KMS-11 (cell line): ENCODE data around the gene PGAM2.

ENCODE experiments used
- H2AFZ ChIP-seq: fragments of 200-600 bp; sonication (generic); 2 replicates; pipeline ENCODE4 v1.6.1; 2016; ENCODE audit warnings: antibody characterized with exemption, mixed run types, low read depth
- H3K27ac ChIP-seq: fragments of 200-600 bp; sonication (generic); 2 replicates; pipeline ENCODE4 v1.6.1; 2016; ENCODE audit warnings: mild to moderate bottlenecking, mixed run types
- H3K27me3 ChIP-seq: fragments of 200-600 bp; sonication (generic); 2 replicates; pipeline ENCODE4 v1.6.1; 2017; ENCODE audit warnings: mild to moderate bottlenecking, low read depth, mixed run types, moderate library complexity; ENCODE audit not compliant: insufficient read depth
- H3K36me3 ChIP-seq: fragments of 200-600 bp; sonication (generic); 2 replicates; pipeline ENCODE4 v1.6.1; 2017; ENCODE audit warnings: mild to moderate bottlenecking, mixed run types; ENCODE audit not compliant: insufficient read depth
- H3K4me1 ChIP-seq: fragments of 200-600 bp; sonication (generic); 2 replicates; pipeline ENCODE4 v1.6.1; 2016; ENCODE audit warnings: mild to moderate bottlenecking, low read depth, mixed run types; ENCODE audit not compliant: poor library complexity, severe bottlenecking
- H3K4me2 ChIP-seq: fragments of 200-600 bp; sonication (generic); 2 replicates; pipeline ENCODE4 v1.7.0; 2016; ENCODE audit warnings: mild to moderate bottlenecking, mixed run types
- H3K4me3 ChIP-seq: fragments of 200-600 bp; sonication (generic); IDR thresholded peaks from 2 replicates; pipeline ENCODE4 v1.6.1; 2017; ENCODE audit warnings: low read depth, low read length, mixed read lengths; ENCODE audit not compliant: insufficient read depth
- H3K79me2 ChIP-seq: fragments of 200-600 bp; sonication (generic); 2 replicates; pipeline ENCODE4 v1.6.1; 2016; ENCODE audit warnings: low read depth, mixed run types; ENCODE audit not compliant: insufficient read depth
- H3K9ac ChIP-seq: fragments of 200-600 bp; sonication (generic); 2 replicates; pipeline ENCODE4 v1.6.1; 2016; ENCODE audit warnings: mild to moderate bottlenecking, mixed run types
- H4K20me1 ChIP-seq: fragments of 200-600 bp; sonication (generic); 2 replicates; pipeline ENCODE4 v1.6.1; 2016; ENCODE audit warnings: mild to moderate bottlenecking, mixed run types; ENCODE audit not compliant: insufficient read depth
- TF ChIP-seq, protein P1 (sequence below): fragments of 200-600 bp; sonication (generic); conservative IDR thresholded peaks from 2 replicates; pipeline ENCODE4 v1.6.1; 2017; ENCODE audit warnings: low read depth, mild to moderate bottlenecking, antibody characterized with exemption, low read length, moderate library complexity, mixed read lengths

Gene PGAM2

DNA sequence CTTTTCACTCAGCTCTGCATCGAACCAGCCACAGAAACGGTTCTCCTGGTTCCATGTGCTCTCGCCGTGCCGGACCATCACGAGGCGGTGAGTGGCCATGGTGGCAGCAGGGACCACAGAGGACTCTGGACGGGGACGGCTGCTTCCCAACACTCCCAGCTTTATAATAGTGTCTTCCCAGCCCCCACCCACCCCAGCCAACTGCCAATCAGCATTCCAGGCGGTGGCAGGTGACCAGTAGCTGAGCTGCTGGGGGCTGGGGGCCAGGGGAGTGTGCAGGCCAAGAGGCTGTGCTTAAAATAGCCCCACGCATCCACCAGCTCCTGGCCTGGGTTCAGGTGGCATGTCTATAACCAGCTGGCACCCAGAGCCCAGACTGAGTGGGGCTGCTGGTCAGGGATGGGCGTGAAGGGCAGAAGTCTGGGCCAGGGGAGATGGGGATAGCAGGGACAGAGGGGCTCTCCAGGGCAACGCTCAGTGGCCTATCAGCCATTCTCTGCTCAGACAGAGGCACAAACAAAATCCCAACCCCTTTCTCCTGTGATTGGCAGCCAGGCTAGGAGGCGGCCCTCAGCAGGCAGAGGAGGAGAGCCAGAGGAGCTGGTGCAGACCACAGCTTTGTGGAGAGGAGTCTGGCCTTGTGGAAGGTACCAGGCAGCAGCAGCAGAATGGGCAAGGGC, at the start of gene PGAM2:
PGAM2 (minus strand) TSS at position 137 of the 680 bp plus-strand sequence; CDS start at position 99, 38 bp downstream.
- no peak within 1 kb of the TSS for H3K27ac ChIP-seq

DNA sequence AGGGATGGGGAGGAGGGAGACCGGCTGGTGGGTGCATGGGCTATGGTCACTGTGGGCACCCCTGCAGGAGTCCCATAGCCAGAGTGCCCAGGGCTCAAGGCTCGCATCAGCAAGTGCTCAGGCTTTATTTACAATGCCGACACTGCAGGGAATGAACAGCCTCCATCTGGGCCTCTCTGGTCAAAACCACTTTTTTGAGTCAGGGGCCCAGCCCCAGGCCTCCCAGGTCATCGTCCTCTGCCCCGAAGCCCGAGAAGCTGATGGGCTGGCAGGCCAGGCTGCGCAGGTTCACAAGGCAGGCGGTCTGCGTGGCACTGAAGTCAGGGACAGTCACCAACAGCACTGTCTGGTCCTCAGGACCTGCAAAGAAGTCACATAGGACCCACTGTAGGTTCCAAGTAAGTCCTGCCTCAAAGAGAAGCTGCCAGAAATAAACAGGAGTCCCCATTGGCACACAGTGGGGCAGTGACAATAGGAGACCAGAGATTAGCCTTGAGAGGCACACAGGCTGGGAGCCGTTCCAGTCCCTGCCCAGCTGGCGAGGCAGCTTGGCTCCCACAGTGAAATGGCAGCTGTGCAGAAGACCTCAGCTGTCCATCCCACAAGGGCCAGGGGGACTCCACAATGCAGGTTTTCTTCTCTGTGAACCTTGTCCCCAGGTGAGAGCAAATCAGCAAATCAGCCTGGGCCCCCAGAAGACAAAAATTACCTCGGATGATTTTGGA, 49.4 kb upstream of the PGAM2 start:
- H4K20me1 ChIP-seq, result no peaks in the 10 kb centered on the region

More for the DNA sequence above, at the start of gene PGAM2:
- H3K4me1 ChIP-seq, result no peaks in the 10 kb centered on the region
- H3K4me2 ChIP-seq, result no peak within 1 kb of the TSS
- no peak within 1 kb of the TSS for H3K9ac ChIP-seq
- no peak within 1 kb of the TSS for H2AFZ ChIP-seq
- H4K20me1 ChIP-seq, result no peaks in the 10 kb centered on the region
- no peaks in the 10 kb centered on the region for H3K27me3 ChIP-seq
- H3K79me2 ChIP-seq, result no peaks in the 10 kb centered on the region
- peaks cover 2% of the 10 kb centered on the region; the same call in 1 of the 2 replicates for H3K36me3 ChIP-seq
- H3K4me3 ChIP-seq, result no peak within 1 kb of the TSS
- TF ChIP-seq, protein P1, sequence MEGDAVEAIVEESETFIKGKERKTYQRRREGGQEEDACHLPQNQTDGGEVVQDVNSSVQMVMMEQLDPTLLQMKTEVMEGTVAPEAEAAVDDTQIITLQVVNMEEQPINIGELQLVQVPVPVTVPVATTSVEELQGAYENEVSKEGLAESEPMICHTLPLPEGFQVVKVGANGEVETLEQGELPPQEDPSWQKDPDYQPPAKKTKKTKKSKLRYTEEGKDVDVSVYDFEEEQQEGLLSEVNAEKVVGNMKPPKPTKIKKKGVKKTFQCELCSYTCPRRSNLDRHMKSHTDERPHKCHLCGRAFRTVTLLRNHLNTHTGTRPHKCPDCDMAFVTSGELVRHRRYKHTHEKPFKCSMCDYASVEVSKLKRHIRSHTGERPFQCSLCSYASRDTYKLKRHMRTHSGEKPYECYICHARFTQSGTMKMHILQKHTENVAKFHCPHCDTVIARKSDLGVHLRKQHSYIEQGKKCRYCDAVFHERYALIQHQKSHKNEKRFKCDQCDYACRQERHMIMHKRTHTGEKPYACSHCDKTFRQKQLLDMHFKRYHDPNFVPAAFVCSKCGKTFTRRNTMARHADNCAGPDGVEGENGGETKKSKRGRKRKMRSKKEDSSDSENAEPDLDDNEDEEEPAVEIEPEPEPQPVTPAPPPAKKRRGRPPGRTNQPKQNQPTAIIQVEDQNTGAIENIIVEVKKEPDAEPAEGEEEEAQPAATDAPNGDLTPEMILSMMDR, result no peak

DNA sequence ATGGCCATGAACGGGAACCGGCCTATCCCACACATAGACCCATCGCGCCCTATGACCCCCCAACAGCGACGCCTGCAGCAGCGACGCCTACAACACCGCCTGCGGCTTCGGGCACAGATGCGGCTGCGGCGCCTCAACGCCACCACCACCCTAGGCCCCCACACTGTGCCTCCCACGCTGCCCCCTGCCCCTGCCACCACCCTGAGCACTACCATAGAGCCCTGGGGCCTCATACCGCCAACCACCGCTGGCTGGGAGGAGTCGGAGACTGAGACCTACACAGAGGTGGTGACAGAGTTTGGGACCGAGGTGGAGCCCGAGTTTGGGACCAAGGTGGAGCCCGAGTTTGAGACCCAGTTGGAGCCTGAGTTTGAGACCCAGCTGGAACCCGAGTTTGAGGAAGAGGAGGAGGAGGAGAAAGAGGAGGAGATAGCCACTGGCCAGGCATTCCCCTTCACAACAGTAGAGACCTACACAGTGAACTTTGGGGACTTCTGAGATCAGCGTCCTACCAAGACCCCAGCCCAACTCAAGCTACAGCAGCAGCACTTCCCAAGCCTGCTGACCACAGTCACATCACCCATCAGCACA, 48.5 kb upstream of the PGAM2 start:
- no peaks in the 10 kb centered on the region for H3K36me3 ChIP-seq

More for the DNA sequence above, 49.4 kb upstream of the PGAM2 start:
- Histone ChIP-seq H2AFZ (no peak overlapping the region), H3K79me2 (no peaks in the 10 kb centered on the region), H3K4me2 (no peak overlapping the region), H3K4me1 (no peaks in the 10 kb centered on the region), H3K9ac (no peak overlapping the region), H3K36me3 (no peaks in the 10 kb centered on the region), H3K4me3 (no peak overlapping the region), H3K27ac (no peak overlapping the region), H3K27me3 (no peaks in the 10 kb centered on the region)
- TF ChIP-seq, protein P1, result no peak

DNA sequence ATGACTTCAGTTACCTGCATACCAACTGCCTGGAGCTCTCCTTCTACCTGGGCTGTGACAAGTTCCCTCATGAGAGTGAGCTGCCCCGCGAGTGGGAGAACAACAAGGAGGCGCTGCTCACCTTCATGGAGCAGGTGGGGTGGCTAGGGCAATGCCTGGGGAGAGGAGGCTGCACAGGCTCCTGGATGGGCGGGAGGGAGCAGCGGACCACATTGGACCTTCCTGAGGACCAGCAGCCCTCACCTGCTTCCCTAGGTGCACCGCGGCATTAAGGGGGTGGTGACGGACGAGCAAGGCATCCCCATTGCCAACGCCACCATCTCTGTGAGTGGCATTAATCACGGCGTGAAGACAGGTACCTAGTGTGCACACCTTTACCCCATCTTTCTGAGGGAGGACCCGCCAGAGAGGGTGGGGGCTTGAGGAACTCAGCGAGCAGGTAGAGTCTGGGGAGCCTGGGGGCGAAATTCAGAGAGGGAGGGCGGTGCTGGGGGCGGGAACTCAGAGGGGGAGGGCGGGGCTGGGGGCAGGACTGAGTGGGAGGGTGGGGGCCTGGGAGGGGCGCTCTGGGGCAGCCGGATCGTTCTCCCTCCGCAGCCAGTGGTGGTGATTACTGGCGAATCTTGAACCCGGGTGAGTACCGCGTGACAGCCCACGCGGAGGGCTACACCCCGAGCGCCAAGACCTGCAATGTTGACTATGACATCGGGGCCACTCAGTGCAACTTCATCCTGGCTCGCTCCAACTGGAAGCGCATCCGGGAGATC, 47.8 kb upstream of the PGAM2 start:
- Histone ChIP-seq H3K4me2 (no peak overlapping the region), H3K27ac (no peak overlapping the region)

More for the DNA sequence above, 48.5 kb upstream of the PGAM2 start:
- Histone ChIP-seq H3K9ac (no peak overlapping the region), H3K79me2 (no peaks in the 10 kb centered on the region), H3K27ac (no peak overlapping the region), H3K4me2 (no peak overlapping the region), H4K20me1 (no peaks in the 10 kb centered on the region), H3K27me3 (no peaks in the 10 kb centered on the region), H3K4me3 (no peak overlapping the region), H3K4me1 (no peaks in the 10 kb centered on the region), H2AFZ (no peak overlapping the region)
- TF ChIP-seq, protein P1, result no peak

More for the DNA sequence above, 47.8 kb upstream of the PGAM2 start:
- no peaks in the 10 kb centered on the region for H3K79me2 ChIP-seq
- H3K4me3 ChIP-seq, result no peak overlapping the region
- no peaks in the 10 kb centered on the region for H4K20me1 ChIP-seq
- no peak overlapping the region for H2AFZ ChIP-seq
- H3K9ac ChIP-seq, result no peak overlapping the region
- TF ChIP-seq, protein P1, result no peak
- H3K4me1 ChIP-seq, result no peaks in the 10 kb centered on the region
- H3K36me3 ChIP-seq, result no peaks in the 10 kb centered on the region
- no peaks in the 10 kb centered on the region for H3K27me3 ChIP-seq
